Cardiac fibroblast (primary cell): ENCODE measurements around the gene POLE.

Experiments
- DNase-seq, 2 donors: peaks; one replicate each; pipeline versions ENCODE4 v3.0.0 to v3.0.0-alpha.2; 2010; ENCODE audit warnings: low read depth in 2 of 2
- H3K4me3 ChIP-seq, 2 donors: replicated peaks in 1 of 2; 1 replicate in 1 of 2; 2 replicates in 1 of 2; pipeline ENCODE4 v1.5.1; 2011; ENCODE audit warnings: low read depth in 2 of 2, low read length in 2 of 2, mild to moderate bottlenecking in 2 of 2, moderate library complexity in 1 of 2
- CTCF ChIP-seq: IDR thresholded peaks from one replicate; pipeline ENCODE4 v1.5.1; 2011; ENCODE audit warnings: low read depth, mild to moderate bottlenecking, low read length, inconsistent platforms

The POLE gene

GRCh38 chr12:132605892-132606291 is 81.2 kb downstream of the POLE start:
- TF ChIP-seq CTCF = no peak
- DNase-seq = no peak
- no peak overlapping the region for H3K4me3 ChIP-seq

- no peak for DNase-seq
- TF ChIP-seq CTCF = no peak
- no peak overlapping the region for H3K4me3 ChIP-seq
Measured at GRCh38 chr12:132604668-132605441, 82.3 kb downstream of the POLE start.

GRCh38 chr12:132604151-132604618 is 83.0 kb downstream of the POLE start:
- DNase-seq = no peak
- H3K4me3 ChIP-seq = no peak overlapping the region
- no peak for TF ChIP-seq CTCF

GRCh38 chr12:132603240-132604150 is 83.6 kb downstream of the POLE start:
- no peak for TF ChIP-seq CTCF
- no peak for DNase-seq
- no peak overlapping the region for H3K4me3 ChIP-seq

- no peak for DNase-seq
- H3K4me3 ChIP-seq = no peak overlapping the region
- no peak for TF ChIP-seq CTCF
Measured at GRCh38 chr12:132602572-132603239, 84.4 kb downstream of the POLE start.

GRCh38 chr12:132601171-132601883 is 85.8 kb downstream of the POLE start:
- no peak overlapping the region for H3K4me3 ChIP-seq
- DNase-seq = no peak
- no peak for TF ChIP-seq CTCF
